Skeletal muscle cell (primary cell): Measurements from ENCODE around the gene SRP19.
"Not testable (repeated sequence)": the region's sequence is repeated elsewhere in the genome, so short reads cannot be mapped to it uniquely, and the experiment has no call there.

Experiments used
- DNase-seq: peaks from one replicate; pipeline ENCODE4 v3.0.0-alpha.2; 2010; ENCODE audit warnings: low read depth
- H3K4me3 ChIP-seq: 2 replicates; pipeline ENCODE4 v1.5.1; 2011; ENCODE audit warnings: low read depth, mild to moderate bottlenecking, control low read depth, low read length, moderate library complexity

The SRP19 gene

DNA sequence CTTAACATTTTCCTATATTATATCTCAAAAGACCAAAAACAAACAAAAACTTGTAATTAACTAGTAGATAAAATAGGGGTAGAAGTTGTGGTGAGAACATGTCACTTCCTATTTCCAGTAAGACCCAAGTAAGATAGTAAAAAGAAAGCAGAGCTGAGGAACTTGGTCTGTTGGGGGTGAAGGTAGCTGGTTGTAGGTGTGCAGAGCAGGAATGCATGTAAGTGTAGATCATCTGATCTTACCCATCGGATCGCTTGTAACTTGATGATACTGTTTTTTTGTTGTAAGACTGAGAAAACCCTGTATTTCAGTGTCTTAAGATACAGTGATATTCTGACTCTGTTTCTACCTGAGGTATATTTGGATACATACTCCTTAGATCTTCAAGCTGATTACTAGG lies 5.7 kb downstream of the SRP19 start:
- H3K4me3 ChIP-seq, result no peak overlapping the region
- DNase-seq, result no peak

DNA sequence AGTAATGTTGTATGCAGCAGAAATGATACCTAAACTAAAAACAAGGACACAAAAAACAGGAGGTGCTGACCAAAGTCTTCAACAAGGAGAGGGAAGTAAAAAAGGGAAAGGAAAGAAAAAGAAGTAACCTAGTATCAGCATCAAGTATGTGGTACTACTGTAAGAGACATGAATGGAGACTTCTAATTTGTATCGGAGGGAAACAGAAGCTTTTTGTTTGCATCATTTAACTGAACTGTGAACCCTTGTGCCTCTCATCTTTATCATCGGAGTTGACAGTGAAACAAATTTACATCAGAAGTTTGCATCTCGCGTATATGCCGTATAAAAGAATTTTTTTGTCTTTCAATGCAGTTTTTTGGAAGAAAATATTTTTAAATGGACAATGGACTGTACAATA lies 6.3 kb downstream of the SRP19 start:
- no peak for DNase-seq

DNA sequence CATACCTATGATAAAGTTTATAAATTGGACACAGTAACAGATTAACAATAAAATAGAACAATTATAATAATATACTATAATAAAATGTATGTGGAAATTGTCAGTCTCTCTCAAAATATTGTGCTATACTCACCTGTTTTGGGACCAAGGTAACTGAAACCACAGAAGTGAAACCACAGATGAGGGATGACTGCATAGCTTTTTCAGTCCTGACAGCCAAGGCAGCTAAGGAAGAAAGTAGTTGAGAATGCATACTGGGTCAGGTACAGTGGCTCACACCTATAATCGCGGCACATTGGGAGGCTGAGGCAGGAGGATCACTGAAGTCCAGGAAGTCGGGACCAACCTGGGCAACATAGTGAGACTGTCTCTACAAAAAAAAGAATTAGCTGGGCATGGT lies 8.9 kb downstream of the SRP19 start:
- no peak overlapping the region for H3K4me3 ChIP-seq
- DNase-seq, result no peak

More for the DNA sequence above, 6.3 kb downstream of the SRP19 start:
- no peak overlapping the region for H3K4me3 ChIP-seq

DNA sequence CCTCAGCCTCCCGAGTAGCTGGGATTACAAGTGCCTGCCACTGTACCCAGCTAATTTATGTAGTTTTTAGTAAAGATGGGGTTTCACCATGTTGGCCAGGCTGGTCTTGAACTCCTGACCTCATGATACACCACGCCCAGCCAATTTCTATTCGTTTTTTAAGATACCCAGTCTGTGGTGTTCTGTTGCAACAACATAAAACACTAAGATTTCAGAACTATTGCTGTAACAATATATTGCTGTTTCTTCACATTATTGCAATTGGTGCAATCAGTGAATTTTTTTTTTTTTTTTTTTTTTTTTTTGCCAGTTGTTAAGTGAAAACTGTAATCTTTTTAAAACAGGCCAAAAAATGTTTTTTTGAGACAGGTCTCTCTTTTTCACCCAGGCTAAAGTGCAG lies 9.9 kb downstream of the SRP19 start:
- no peak for DNase-seq
- no peak overlapping the region for H3K4me3 ChIP-seq

DNA sequence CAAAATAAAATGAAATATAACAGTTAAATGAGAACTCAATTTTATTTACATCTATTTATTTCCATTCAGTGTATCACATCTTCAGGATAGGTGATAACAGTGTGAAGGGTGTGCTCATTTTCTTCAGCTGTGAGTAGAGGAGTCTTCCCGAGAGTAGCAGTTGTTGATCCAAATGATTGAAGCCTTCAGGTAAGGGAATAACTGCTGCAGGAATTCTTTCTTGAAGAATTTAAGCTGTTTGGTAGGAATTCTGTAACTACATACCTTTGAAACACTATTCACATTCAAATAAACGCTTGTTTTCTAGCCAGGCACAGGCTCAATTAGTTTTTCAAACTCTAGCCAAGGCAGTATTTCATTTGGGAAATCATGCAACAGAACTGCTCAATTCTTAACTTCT lies 15.3 kb downstream of the SRP19 start:
- H3K4me3 ChIP-seq, result no peak overlapping the region
- no peak for DNase-seq

DNA sequence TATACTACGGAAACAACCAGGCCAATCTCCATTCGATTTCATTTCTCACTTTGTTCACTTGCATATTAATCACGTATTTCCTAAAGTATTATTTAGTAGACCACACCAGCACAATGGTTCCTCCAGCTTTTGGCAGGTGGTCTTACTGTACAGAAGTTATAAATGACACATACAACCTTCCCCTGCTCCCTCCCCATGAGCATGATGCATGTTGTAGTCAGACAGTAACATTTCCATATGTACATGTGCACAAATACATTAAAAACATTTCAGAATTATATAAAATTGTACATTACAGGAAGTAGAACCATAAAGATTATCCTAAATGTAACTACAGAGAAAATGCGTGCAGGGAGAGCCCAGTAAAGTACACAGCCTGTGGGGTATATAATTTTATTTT lies 17.0 kb downstream of the SRP19 start:
- no peak for DNase-seq
- no peak overlapping the region for H3K4me3 ChIP-seq

DNA sequence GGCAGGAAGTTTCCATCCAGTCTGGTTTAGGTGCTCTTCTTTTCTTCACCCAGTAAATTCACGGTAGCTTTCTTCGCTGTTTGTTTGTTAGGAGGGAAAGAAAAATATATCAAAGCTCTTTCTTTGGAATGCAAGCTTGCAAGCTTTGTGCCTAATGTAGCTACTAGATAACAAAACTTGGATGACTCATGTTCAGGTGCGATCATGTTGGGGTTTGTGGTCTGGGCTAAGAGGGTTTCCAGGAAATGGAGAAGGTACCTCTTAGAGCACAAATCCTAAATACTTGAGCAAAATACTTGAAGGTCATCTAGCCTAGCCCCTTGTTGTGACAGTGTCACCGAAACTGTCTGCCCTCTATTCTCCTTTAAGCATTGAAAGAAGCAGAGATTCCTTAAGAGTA lies 17.7 kb downstream of the SRP19 start:
- no peak overlapping the region for H3K4me3 ChIP-seq
- no peak for DNase-seq

DNA sequence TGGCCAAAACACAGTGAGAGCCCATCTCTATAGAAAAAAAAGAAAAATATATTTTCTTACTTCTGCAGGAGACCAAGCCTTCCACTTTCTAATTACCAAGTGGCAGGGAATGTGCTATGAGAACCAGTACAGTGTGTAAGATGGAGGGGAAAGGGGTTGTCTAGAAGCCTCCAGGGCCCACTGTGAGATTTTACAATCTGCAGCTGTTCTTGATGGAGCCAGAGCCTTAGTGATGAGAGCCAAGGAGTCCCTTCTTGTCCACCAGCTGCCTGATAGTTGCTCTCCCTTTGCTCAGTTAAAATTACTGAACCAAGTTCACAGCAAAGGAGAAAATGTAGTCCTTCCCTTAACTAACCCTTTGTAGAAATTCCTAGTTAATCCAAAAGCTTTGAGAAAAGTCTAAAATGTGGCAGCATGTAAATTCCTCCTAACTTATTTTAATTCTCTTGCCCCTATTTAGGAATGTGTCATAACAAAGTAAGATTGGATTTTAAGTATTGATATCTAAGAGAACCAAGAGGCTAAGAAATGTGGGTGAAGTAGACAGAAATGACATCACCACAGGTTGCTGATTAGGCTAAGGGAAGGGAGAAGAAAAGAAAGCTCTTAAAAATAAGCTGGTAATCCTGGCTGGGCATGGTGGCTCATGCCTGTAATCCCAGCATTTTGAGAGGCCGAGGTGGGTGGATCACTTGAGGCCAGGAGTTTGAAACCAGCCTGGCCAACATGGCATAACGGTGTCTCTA lies 19.3 kb downstream of the SRP19 start:
- H3K4me3 ChIP-seq, result no peak overlapping the region
- DNase-seq, result peak; percentile 3

DNA sequence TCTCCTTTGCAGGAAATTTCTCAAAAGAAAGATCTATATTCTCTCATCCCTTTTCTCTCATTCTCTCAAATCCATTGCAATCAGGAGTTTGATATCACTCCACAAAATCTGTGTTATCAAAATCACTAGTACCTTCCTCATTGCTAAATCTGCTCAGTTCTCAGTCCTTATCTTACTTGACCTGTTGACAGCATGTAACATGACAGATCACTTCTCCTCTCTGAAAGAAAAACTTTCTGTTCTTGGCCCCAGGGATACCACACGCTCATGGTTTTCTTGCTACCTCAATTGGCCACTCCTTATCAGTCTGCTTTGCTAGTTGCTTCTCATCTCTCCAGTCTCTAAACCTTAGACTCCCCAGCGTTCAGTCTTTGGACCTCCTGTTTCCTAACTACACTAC lies 22.1 kb downstream of the SRP19 start:
- H3K4me3 ChIP-seq, result no peak overlapping the region

DNA sequence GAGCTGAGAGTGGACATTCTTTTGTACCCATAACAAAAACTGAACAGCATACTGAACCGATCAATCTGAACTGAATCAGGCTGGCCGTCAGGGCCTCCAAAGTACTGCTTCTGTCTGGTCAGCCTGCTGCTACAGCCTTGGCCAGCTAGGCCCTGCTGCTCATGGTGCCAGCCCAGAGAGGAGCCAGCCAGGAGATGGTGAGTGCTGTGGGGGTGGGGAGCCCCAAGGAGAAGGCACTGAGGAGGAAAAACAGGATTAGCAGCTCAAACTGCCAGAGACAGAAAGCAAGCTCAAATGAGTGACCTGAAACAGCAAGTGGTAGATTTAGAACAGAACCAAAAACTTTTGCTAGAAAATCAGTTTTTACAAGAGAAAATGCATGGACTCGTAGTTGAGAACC lies 23.9 kb downstream of the SRP19 start:
- no peak overlapping the region for H3K4me3 ChIP-seq
- DNase-seq, result no peak

More for the DNA sequence above, 22.1 kb downstream of the SRP19 start:
- no peak for DNase-seq

DNA sequence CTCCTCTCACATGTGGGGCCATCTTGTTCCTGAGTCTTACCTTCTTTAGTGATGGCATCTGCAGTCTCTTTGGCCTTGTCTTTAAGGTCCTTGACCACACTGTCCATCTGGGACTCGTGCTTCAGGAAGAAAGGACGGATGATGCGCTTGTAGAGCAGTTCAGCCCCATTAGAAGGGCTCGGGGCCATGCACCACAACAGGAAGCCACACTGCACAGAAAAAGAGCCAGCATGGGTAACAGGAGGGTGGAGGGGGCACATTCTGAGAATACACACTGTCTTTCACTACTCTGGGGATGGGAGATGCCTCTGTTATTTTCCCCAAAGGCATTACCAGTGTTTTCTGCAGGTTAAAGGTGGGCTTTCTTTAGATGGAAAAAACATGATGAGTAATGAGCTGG lies 25.9 kb downstream of the SRP19 start:
- H3K4me3 ChIP-seq, result no peak overlapping the region
- DNase-seq, result no peak

DNA sequence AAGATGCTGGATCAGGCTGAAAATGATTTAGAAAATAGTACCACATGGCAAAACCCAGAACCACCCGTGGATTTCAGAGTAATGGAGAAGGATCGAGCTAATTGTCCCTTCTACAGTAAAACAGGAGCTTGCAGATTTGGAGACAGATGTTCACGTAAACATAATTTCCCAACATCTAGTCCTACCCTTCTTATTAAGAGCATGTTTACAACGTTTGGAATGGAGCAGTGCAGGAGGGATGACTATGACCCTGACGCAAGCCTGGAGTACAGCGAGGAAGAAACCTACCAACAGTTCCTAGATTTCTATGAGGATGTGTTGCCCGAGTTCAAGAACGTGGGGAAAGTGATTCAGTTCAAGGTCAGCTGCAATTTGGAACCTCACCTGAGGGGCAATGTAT lies 31.0 kb downstream of the SRP19 start:
- not testable (repeated sequence) for DNase-seq, H3K4me3 ChIP-seq

DNA sequence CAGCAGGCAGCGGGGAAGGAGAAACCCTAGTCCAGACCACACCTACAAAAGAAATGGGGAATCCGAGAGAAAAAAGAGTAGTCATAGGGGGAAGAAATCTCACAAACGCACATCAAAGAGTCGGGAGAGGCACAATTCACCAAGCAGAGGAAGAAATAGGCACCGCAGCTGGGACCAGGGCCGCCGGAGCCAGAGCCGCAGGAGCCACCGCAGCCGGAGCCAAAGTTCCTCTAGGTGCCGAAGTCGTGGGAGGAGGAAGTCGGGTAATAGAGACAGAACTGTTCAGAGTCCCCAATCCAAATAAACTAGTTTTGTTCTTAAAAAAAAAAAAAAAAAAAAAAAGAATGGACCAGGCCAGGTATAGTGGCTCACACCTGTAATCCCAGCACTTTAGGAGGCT lies 31.7 kb downstream of the SRP19 start:
- H3K4me3 ChIP-seq, result no peak overlapping the region
- no peak for DNase-seq

DNA sequence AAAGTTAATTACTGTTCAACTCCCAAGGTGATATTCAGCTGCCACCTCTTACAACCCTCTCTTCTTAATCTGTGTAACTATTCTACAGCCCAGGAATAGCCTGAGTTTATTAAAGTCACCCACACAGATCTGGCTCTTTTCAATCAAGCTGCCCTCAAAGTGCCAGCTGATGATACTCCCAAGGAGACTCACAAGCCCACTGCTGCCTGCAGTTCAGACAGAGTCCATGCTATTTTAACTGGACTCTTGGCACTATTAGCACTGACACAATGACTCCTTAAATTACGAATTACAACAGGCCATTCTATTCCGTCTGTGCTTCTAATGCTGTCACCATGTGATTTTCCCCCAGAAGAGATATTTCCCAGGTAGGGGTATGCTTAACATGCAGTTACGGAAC lies 34.6 kb downstream of the SRP19 start:
- no peak overlapping the region for H3K4me3 ChIP-seq
- no peak for DNase-seq

DNA sequence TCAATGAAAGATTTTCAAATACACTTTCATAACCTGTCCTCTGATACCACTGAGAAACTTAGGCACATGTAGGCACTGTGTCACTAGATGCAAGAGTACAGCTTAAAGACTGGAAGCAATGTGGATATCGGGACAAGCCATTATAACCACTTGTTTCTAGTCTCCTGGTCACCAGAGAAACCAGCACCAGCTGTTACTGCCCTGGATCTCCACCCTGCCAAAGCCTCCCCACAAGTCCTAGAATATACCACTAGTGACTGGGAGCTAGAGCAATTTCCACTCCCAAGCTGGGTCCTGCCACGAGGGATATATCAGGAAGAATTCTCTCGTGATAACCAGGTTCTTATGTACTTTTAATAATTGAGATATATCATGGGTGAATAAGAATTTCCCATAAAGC lies 41.5 kb downstream of the SRP19 start:
- DNase-seq, result no peak
- H3K4me3 ChIP-seq, result no peak overlapping the region

DNA sequence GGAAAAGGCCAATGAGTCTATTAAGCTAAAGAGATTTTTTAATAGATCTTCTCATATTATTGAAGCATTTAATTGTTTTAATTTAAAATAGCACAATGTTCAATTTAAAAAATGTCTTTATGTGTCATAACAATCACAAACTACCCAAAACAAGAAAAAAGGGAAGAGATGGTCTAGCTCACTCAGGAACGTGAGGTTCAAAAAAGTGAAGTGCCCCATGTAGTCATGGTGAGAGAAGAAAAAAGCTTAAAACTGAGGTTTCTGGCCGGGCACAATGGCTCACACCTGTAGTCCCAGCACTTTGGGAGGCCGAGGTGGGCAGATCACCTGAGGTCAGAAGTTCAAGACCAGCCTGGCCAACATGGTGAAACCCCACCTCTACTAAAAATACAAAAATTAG lies 43.9 kb downstream of the SRP19 start:
- H3K4me3 ChIP-seq, DNase-seq: not testable (repeated sequence)

DNA sequence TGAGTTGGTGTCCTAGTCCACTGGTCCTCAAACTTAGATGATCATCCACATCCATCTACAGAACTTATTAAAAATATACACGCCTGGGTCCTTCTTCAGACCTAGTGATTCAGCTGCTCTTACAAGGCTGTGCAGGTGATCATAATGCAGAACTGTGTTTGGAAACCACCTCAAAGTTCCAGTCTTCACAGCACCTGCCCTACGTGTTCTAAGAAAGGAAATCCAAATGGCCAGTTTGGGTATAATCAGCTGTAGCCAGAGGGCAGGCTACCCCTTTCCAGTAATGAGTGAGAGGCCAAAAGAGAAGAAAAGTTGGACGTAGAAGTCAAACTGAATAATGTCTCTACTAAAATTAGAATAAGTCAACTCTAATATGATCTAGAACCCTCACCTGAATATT lies 45.5 kb downstream of the SRP19 start:
- no peak for DNase-seq
- H3K4me3 ChIP-seq, result no peak overlapping the region

DNA sequence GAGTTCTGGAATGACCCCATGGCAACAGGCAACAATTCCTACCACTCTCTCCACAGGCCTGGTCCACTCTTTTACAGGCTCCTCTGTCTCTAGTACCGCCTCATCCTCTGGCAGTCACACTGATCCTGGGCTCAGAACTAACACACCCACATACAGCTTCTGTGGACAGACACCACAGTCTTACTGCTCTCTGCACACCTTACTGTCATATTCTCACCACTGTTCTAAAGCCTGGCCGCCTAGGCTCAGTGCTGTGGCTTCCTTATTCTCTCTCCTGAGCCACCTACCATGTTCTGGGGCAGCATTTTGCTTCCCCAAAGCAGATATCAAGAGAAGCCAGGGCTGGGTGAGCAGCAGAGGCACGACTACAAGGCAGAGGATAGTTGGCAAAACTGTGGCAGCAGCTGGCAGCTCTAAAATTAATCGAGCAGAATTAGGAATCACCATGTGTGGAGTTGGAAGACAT lies 46.1 kb downstream of the SRP19 start:
- no peak overlapping the region for H3K4me3 ChIP-seq
- no peak for DNase-seq

DNA sequence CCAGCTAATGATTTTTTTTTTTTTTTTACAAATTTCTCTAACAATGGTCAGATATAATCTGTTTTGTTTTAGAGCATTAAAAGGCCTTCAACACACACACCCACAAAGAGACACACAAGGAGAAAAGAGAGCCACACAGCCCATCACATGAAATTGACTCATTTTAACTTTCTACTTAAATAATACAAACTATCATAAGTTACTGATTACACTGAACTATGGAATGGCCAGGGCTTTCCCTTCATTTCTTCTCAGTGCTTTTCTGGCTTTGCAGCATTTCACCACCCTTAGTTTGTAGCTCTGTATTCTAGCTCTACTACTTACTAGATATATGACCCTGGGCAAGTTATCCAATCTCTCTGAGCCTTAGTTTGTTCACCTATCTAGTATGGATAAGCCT lies 47.8 kb downstream of the SRP19 start:
- H3K4me3 ChIP-seq, result no peak overlapping the region
- no peak for DNase-seq

DNA sequence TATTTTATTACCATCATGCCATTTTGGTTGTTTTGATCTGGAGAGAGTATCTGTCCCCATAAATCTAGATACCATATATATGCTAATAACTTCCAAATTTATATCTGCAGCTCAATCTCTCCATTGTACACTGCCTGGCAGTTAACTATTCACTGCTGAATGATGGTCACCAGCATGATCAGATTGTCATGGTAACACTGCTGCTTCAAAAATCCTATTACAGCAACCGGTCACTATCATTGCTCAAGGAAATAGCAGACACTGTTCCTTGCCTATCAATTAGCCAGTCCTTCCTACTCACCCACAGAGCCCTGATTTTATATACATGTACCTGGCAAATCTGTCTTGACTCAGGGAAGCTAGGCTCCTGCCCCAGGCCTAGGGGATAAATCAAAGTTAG lies 49.4 kb downstream of the SRP19 start:
- DNase-seq, result no peak
- no peak overlapping the region for H3K4me3 ChIP-seq

DNA sequence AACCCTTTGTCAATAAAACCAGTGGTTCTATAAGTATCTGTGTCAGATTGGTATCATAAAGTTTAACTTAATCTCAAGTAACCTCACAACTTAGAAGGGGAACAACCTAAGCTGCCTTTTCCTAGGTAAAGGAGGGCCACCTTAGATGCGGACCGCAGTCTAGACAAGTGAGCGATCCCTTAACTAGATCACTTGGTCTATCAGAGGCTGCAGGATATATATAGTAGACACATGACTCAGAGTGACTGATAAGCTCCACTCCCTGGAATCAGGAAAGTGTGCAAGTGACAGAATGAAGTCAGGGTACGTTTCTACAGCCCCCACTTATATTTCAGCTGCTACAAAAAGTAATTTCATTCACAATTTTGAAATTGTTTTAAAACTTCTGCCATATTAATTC lies 53.5 kb downstream of the SRP19 start:
- H3K4me3 ChIP-seq, result no peak overlapping the region
- no peak for DNase-seq

DNA sequence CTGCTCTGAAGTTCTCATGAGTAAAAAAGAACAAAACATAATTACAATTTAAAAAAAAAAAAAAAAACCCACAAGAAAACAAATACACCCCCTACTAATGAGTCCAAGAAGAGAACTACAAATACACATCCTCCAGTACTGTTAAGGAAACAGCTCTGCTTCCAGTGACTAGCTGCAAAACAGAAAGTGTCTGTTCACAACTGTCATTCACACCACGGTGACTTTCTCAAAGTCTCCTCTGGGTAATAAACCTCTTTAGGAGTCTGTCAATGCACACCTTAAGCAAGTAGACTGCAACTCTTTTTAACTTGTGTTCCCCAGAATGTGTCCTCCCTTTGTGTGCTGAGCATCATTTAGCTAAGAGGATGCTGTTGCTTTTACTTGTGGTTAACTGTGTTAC lies 54.7 kb downstream of the SRP19 start:
- DNase-seq, result no peak
- H3K4me3 ChIP-seq, result no peak overlapping the region
